IMR-90 (cell line): ENCODE data around the gene KLHL29.

Source experiments
- BHLHE40 ChIP-seq: fragments of 150-350 bp; IDR thresholded peaks from 2 replicates; pipeline ENCODE4 v1.6.1; 2016; ENCODE audit warnings: mild to moderate bottlenecking, low read depth, low read length
- MAFK ChIP-seq: IDR thresholded peaks from 2 replicates; pipeline ENCODE4 v1.6.1; 2012; ENCODE audit warnings: low read depth, low read length, improper control_type of control experiment
- MXI1 ChIP-seq: IDR thresholded peaks from 2 replicates; pipeline ENCODE4 v1.6.1; 2012; ENCODE audit warnings: low read depth, mild to moderate bottlenecking, low read length, moderate library complexity, borderline replicate concordance
- NFE2L2 ChIP-seq: fragments of 150-350 bp; IDR thresholded peaks from 2 replicates; pipeline ENCODE4 v1.6.1; 2016; ENCODE audit warnings: low read depth, mild to moderate bottlenecking, low read length
- POLR2A ChIP-seq: IDR thresholded peaks from 2 replicates; pipeline ENCODE4 v1.6.1; 2012; ENCODE audit warnings: mild to moderate bottlenecking, low read depth, low read length
- RAD21 ChIP-seq: IDR thresholded peaks from 2 replicates; pipeline ENCODE4 v1.6.1; 2012; ENCODE audit warnings: low read length, improper control_type of control experiment
- RCOR1 ChIP-seq: IDR thresholded peaks from 2 replicates; pipeline ENCODE4 v1.6.1; 2012; ENCODE audit warnings: mild to moderate bottlenecking, low read length, improper control_type of control experiment; ENCODE audit not compliant: insufficient replicate concordance
- RFX5 ChIP-seq: IDR thresholded peaks from 2 replicates; pipeline ENCODE4 v1.8.0; 2012; ENCODE audit warnings: low read depth, mild to moderate bottlenecking, low read length, moderate library complexity
- TF ChIP-seq, protein P1 (sequence below): fragments of 150-350 bp; IDR thresholded peaks from 2 replicates; pipeline ENCODE4 v1.6.1; 2016; ENCODE audit warnings: low read depth, mild to moderate bottlenecking, low read length, moderate library complexity, borderline replicate concordance
- TF ChIP-seq, protein P2 (sequence below): conservative IDR thresholded peaks from 2 replicates; pipeline ENCODE4 v1.5.1; 2012; ENCODE audit warnings: mild to moderate bottlenecking, low read depth, low read length, improper control_type of control experiment
- TF ChIP-seq, protein P3 (sequence below): fragments of 150-350 bp; IDR thresholded peaks from 2 replicates; pipeline ENCODE4 v1.6.1; 2017; ENCODE audit warnings: mild to moderate bottlenecking, antibody characterized with exemption, low read length, low read depth

DNA sequence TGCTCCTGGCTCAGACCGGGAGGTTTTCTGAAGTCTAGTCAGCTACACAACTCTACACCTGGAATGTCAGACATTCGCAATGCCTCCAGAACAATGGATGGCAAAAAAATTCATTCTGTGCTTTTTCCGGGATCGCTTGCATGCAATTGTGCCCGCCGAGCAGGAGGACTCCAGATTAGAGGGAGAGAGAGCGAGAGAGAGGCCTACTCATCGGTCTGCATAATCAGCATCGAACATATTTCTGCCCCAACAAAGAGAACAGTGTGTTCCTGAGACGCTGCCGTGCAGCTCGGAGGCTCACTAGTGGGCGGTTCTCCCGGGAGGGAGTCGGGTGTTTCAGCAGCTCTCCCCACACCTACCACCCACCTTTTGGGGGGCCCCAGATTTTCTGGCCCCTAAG, 117.1 kb downstream of the KLHL29 start:
- TF ChIP-seq, protein P1, sequence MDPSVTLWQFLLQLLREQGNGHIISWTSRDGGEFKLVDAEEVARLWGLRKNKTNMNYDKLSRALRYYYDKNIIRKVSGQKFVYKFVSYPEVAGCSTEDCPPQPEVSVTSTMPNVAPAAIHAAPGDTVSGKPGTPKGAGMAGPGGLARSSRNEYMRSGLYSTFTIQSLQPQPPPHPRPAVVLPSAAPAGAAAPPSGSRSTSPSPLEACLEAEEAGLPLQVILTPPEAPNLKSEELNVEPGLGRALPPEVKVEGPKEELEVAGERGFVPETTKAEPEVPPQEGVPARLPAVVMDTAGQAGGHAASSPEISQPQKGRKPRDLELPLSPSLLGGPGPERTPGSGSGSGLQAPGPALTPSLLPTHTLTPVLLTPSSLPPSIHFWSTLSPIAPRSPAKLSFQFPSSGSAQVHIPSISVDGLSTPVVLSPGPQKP: no peak
- TF ChIP-seq NFE2L2 (no peak), POLR2A (no peak), MAFK (no peak), BHLHE40 (no peak), RFX5 (no peak), RAD21 (no peak), RCOR1 (no peak), MXI1 (no peak)
- TF ChIP-seq, protein P2, sequence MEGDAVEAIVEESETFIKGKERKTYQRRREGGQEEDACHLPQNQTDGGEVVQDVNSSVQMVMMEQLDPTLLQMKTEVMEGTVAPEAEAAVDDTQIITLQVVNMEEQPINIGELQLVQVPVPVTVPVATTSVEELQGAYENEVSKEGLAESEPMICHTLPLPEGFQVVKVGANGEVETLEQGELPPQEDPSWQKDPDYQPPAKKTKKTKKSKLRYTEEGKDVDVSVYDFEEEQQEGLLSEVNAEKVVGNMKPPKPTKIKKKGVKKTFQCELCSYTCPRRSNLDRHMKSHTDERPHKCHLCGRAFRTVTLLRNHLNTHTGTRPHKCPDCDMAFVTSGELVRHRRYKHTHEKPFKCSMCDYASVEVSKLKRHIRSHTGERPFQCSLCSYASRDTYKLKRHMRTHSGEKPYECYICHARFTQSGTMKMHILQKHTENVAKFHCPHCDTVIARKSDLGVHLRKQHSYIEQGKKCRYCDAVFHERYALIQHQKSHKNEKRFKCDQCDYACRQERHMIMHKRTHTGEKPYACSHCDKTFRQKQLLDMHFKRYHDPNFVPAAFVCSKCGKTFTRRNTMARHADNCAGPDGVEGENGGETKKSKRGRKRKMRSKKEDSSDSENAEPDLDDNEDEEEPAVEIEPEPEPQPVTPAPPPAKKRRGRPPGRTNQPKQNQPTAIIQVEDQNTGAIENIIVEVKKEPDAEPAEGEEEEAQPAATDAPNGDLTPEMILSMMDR: no peak
- TF ChIP-seq, protein P3, sequence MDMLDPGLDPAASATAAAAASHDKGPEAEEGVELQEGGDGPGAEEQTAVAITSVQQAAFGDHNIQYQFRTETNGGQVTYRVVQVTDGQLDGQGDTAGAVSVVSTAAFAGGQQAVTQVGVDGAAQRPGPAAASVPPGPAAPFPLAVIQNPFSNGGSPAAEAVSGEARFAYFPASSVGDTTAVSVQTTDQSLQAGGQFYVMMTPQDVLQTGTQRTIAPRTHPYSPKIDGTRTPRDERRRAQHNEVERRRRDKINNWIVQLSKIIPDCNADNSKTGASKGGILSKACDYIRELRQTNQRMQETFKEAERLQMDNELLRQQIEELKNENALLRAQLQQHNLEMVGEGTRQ: no peak
